GM18526 (cell line): ENCODE measurements around the gene PRKG2.

Experiments used
- POLR2A ChIP-seq: IDR thresholded peaks from 3 replicates; pipeline ENCODE4 v1.6.1; 2011; ENCODE audit not compliant: insufficient read length; ENCODE audit errors: extremely low read depth

PRKG2 gene

DNA sequence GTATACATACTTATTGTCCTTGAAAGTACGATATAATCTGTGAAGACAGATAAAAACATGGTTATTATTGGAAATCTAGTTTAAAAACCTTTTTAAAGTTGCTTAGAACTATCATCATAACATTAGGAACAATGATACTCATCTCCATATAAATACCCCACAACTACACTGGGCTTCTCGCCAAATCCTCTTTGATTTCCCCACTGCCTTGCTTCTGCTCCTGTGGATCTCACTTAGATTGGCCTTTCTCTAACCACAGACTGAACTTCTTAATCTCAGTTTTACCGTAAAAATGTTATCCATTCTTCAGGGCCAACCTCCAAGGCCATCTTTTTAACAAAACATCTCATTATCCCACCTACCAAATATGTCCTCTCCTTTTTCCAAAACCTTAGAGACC, 77.6 kb downstream of the PRKG2 start:
- no peak for TF ChIP-seq POLR2A

- TF ChIP-seq POLR2A, result no peak
These were observed 78.7 kb downstream of the PRKG2 start for GRCh38 chr4:81136161-81136905.

GRCh38 chr4:81135501-81135900, 79.5 kb downstream of the PRKG2 start:
- no peak for TF ChIP-seq POLR2A

- TF ChIP-seq POLR2A, result no peak
These were observed 83.5 kb downstream of the PRKG2 start for GRCh38 chr4:81131563-81131962.

GRCh38 chr4:81131066-81131465, 84.0 kb downstream of the PRKG2 start:
- TF ChIP-seq POLR2A, result no peak

DNA sequence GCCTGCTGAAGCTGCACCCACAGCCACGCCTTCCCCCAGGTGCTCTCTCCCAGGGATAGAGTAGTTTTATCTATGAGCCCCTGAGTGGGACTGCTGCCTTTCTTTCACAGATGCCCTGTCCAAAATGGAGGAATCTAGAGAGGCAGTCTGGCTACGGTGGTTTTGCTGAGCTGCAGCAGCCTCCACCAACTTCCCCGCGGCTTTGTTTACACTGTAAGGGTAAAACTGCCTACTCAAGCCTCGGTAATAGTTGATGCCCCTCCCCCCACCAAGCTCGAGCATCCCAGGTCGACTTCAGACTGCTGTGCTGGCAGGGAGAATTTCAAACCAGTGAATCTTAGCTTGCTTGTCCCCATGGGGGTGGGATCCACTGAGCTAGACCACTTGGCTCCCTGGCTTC, 84.5 kb downstream of the PRKG2 start:
- TF ChIP-seq POLR2A, result no peak

DNA sequence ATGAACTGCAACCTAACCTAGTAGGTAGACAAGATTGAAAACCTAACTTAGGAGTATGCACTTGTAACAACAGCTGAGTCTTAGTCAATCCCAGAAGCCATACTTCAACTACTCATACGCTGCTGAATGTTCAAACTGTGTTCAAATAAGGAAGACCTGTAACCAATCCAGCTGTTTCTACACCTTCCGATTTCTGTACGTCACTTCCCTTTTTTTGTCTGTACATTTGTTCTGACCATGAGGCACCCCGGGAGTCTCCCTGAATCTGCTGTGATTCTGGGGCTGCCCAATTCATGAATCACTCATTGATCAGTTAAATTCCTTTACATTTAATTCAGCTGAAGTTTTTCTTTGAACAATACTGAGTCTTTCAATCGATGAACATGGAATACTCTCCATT, 95.0 kb downstream of the PRKG2 start:
- TF ChIP-seq POLR2A, result no peak

DNA sequence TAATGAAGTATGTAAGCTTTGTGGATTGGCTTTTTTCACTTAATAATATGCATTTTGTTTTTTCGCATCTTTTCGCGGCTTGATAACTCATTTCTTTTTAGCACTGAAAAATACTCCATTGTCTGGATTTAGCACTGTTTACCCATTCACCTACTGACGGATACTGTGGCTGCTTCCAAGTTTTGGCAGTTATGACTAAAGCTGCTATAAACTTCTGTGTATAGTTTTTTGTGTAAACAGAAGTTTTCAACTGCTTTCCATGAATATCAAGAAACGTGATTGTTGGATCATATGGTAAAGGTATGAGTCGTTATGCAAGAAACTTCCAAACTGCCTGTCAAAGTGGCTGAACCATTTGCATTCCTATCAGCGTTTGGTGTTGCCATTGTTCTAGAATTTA, 96.9 kb downstream of the PRKG2 start:
- no peak for TF ChIP-seq POLR2A

- TF ChIP-seq POLR2A, result no peak
These were observed 98.5 kb downstream of the PRKG2 start for GRCh38 chr4:81116566-81116965.

GRCh38 chr4:81113024-81113423, 102.0 kb downstream of the PRKG2 start:
- no peak for TF ChIP-seq POLR2A

DNA sequence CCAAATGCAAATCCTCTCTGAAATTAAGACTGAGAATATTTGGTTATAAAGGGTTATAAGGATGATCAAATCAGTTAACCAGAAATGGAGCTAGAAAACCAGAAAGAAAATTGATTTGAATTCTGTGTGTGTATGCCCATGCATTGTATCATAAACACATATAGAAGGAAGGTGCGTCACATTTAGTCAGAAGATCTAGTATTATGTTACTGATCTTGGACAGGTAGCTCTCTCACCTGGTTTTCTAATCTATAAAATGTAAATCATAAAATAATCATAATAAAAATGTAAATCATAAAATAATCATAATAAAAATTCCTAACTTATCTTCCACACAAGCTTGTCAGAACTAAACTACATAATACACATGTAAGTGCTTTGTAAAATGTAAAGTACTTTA, 105.7 kb downstream of the PRKG2 start:
- no peak for TF ChIP-seq POLR2A

DNA sequence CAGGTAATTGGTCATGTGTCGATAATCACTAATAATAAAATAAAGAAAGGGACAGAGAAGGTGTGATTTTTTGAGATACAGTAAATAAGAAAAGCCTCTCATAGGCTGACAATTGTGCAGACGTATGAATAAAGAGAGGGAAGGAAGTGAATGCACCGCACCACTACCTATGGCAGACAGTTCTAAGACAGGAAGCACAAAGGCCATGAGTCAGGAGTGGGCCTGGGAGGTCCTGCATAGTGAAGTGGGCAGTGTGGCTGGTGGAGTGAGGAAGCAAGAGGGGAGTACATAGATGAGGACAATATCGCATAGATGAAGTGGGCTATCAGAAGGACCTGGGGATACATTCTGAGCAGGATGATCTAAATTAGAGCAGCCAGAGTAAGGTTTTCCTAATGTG, 108.9 kb downstream of the PRKG2 start:
- no peak for TF ChIP-seq POLR2A

DNA sequence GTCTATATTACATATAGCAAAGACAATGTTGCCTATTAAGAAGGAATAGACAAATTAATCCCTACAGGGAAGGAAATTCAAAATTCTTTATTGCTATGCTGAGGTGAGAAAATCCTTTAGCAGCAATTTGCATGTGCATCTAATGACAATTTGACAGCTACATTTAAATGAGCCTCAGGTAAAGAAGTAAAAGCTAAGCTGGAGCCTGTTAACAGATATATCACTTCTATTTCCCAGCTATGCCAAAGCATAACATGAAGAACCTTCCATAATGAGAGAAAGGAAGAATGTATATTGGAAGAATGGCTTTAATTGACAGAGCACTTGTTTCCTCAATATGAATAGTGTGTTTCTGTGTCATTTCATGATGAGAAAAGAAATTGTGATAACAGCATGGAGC, 112.9 kb downstream of the PRKG2 start:
- no peak for TF ChIP-seq POLR2A

GRCh38 chr4:81096566-81096965, 118.5 kb downstream of the PRKG2 start:
- TF ChIP-seq POLR2A, result no peak

- no peak for TF ChIP-seq POLR2A
These were observed 119.6 kb downstream of the PRKG2 start for GRCh38 chr4:81095389-81095788.

- no peak for TF ChIP-seq POLR2A
These were observed 121.2 kb downstream of the PRKG2 start for GRCh38 chr4:81093720-81094401.

DNA sequence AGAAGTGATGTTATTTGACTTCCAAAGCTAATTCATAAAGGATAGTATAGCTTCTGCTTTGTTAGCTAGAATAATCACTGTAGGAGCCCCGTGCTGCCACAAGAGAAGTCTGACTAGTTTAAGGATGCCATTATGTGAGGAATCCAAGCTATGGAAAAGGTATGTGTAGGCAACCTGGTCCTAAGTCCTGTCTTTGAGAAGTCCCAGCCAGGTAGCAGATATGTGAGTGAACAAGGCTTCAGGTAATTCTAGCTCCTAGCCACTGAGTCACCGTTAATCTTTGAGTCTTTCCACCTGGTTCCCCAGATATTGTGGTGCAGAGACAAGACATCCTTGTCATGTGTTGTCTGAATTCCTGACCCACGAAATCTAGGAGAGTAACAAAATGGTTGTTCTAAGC, 129.0 kb downstream of the PRKG2 start:
- TF ChIP-seq POLR2A, result no peak
